ENCODE data around the gene HIC1. TPM values are rescaled to one million over a fixed set of nuclear protein-coding genes. Genes with fewer than 3 reads are reported as not detected.

HIC1 gene
- total and polyA plus RNA-seq, 2 experiments from 2014 or later = 0.17 to 0.26 TPM

GRCh38 chr17:2041561-2042389 lies 13.1 kb upstream of the HIC1 start, which contains the start of gene OVCA2:
Gene OVCA2, plus strand, starts transcription at chr17:2042022. Its CDS starts 26 bp downstream, at chr17:2042048.
- Mint-ChIP-seq H3K4me3 (peak within 1 kb of the TSS; percentile 97), H3K27ac (peak within 1 kb of the TSS; percentile 96), H3K36me3 (ENCODE audit: low read depth) (peaks cover 16% of the 10 kb centered on the region), H3K9me3 (no peaks in the 10 kb centered on the region), H3K27me3 (ENCODE audit: insufficient read depth, low read depth, poor library complexity) (peaks cover 24% of the 10 kb centered on the region), H3K4me1 (peaks cover 5% of the 10 kb centered on the region; the same call in 2 of the 3 replicates)
- ATAC-seq (peak; percentile 91), DNase-seq (ENCODE audit: low spot score) (peak; percentile 98)
- Histone ChIP-seq H3K4me3 (peak within 1 kb of the TSS; percentile 87), H2AFZ (peak within 1 kb of the TSS; percentile 92; the same call in 1 of the 2 replicates), H3K27me3 (ENCODE audit: insufficient read depth) (peaks cover 17% of the 10 kb centered on the region; the same call in 1 of the 2 replicates), H3K4me2 (peak within 1 kb of the TSS; percentile 96), H3K4me1 (ENCODE audit: insufficient read depth) (peaks cover 7% of the 10 kb centered on the region), H3K79me2 (replicated peaks; ENCODE audit: insufficient read depth) (no peaks in the 10 kb centered on the region), H3F3A (replicated peaks; ENCODE audit: low read depth) (peaks cover 10% of the 10 kb centered on the region; the same call in 1 of the 2 replicates), H4K20me1 (replicated peaks; ENCODE audit: insufficient read depth) (no peaks in the 10 kb centered on the region; the same call in 1 of the 2 replicates), H3K9me2 (ENCODE audit: insufficient read depth) (no peaks in the 10 kb centered on the region), H3K27ac (ENCODE audit: low read depth) (peak within 1 kb of the TSS; percentile 55), H3K36me3 (ENCODE audit: insufficient read depth) (peaks cover 7% of the 10 kb centered on the region; the same call in 1 of the 2 replicates)
- peak; percentile 66 for TF ChIP-seq POLR2AphosphoS5 (IDR thresholded peaks at IDR 0.05; ENCODE audit: low read depth)
- peak; percentile 13 for TF ChIP-seq REST (IDR thresholded peaks at IDR 0.05; ENCODE audit: unreplicated experiment)
- TF ChIP-seq ZNF114 (CRISPR knock-in tag; IDR thresholded peaks at IDR 0.05) = no peak
- TF ChIP-seq, protein P1, sequence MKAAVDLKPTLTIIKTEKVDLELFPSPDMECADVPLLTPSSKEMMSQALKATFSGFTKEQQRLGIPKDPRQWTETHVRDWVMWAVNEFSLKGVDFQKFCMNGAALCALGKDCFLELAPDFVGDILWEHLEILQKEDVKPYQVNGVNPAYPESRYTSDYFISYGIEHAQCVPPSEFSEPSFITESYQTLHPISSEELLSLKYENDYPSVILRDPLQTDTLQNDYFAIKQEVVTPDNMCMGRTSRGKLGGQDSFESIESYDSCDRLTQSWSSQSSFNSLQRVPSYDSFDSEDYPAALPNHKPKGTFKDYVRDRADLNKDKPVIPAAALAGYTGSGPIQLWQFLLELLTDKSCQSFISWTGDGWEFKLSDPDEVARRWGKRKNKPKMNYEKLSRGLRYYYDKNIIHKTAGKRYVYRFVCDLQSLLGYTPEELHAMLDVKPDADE (IDR thresholded peaks at IDR 0.05) = peak; percentile 91
- TF ChIP-seq, protein P2, sequence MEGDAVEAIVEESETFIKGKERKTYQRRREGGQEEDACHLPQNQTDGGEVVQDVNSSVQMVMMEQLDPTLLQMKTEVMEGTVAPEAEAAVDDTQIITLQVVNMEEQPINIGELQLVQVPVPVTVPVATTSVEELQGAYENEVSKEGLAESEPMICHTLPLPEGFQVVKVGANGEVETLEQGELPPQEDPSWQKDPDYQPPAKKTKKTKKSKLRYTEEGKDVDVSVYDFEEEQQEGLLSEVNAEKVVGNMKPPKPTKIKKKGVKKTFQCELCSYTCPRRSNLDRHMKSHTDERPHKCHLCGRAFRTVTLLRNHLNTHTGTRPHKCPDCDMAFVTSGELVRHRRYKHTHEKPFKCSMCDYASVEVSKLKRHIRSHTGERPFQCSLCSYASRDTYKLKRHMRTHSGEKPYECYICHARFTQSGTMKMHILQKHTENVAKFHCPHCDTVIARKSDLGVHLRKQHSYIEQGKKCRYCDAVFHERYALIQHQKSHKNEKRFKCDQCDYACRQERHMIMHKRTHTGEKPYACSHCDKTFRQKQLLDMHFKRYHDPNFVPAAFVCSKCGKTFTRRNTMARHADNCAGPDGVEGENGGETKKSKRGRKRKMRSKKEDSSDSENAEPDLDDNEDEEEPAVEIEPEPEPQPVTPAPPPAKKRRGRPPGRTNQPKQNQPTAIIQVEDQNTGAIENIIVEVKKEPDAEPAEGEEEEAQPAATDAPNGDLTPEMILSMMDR (conservative IDR thresholded peaks at IDR 0.05; ENCODE audit: low read depth in 2 of 2) = peak; percentile 7 to 70; a peak in 2 of 4 replicates
- no peak for TF ChIP-seq JUNB (IDR thresholded peaks at IDR 0.05; ENCODE audit: unreplicated experiment)
- TF ChIP-seq EZH2phosphoT487 (IDR thresholded peaks at IDR 0.05; ENCODE audit: unreplicated experiment) = no peak
- peak; percentile 78 for TF ChIP-seq CREB1 (CRISPR knock-in tag; IDR thresholded peaks at IDR 0.05; ENCODE audit: low read depth)
- no peak for TF ChIP-seq NANOG (IDR thresholded peaks at IDR 0.05; ENCODE audit: borderline replicate concordance)

All from GM23338 (cell line).